GM15510 (cell line): ENCODE measurements around the gene NUP188.

Experiments used
- POLR2A ChIP-seq: IDR thresholded peaks from 3 replicates; pipeline ENCODE4 v1.6.1; 2011; ENCODE audit warnings: borderline replicate concordance; ENCODE audit not compliant: insufficient read length; ENCODE audit errors: extremely low read depth

Gene NUP188

GRCh38 chr9:129038109-129038852 lies 90.8 kb downstream of the NUP188 start:
- no peak for TF ChIP-seq POLR2A

- TF ChIP-seq POLR2A: no peak
Observed at GRCh38 chr9:129040113-129040643, 92.7 kb downstream of the NUP188 start.

DNA sequence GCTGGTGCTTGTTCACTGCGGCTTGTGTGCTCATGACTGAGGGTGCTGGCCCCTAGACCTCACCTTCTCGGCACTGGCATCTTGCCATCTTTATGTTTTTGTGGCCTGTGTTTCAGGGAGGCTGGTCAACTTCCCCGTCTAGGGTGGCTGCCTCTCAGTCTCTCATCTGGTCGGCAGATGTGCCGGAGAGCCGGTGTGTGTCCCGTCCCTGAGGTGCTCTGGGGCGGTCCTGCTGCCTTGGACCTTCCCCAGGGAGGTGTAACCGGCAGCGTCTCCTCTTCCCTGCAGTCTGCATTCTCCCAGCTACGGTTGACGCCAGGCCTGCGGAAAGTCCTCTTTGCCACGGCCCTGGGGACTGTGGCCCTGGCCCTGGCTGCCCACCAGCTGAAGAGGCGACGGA lies 94.5 kb downstream of the NUP188 start:
- no peak for TF ChIP-seq POLR2A

DNA sequence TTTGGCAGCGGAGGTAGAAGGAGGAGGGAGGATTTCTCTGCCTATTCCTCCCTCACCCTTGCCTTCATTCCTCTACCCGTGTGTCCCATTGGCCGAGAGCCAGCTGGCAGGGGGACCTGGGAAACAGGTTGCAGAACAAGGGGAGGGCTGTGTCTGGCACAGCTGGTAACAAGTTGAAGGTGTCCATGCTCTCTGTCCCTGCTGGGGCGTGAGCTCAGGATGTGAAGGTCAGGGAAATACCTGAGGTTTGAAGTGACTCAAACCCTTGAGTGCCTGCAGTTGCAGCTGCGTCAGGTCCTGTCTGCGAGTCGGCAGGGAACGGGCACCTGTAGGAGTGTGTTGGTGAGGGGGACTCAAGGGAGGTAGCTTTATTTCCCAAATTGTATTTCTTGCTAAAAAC lies 105.1 kb downstream of the NUP188 start:
- no peak for TF ChIP-seq POLR2A

DNA sequence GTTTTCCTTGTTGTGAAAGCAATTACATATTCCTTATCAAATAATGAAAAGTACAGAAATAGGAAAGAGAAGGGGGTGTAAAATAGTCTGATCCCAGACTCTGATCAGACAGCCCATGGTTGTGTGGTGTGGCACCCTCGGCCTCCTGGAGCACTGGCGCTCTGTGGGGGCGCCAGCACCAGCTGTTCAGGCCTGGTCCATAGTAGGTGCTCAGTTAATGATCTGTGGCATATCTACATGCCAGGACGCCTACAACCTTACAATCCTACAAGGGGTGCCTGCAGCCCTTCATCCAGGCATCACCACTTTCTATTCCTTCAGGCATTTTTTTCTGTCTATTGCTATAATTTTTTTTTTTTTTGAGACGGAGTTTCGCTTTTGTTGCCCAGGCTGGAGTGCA lies 105.5 kb downstream of the NUP188 start:
- TF ChIP-seq POLR2A: no peak

DNA sequence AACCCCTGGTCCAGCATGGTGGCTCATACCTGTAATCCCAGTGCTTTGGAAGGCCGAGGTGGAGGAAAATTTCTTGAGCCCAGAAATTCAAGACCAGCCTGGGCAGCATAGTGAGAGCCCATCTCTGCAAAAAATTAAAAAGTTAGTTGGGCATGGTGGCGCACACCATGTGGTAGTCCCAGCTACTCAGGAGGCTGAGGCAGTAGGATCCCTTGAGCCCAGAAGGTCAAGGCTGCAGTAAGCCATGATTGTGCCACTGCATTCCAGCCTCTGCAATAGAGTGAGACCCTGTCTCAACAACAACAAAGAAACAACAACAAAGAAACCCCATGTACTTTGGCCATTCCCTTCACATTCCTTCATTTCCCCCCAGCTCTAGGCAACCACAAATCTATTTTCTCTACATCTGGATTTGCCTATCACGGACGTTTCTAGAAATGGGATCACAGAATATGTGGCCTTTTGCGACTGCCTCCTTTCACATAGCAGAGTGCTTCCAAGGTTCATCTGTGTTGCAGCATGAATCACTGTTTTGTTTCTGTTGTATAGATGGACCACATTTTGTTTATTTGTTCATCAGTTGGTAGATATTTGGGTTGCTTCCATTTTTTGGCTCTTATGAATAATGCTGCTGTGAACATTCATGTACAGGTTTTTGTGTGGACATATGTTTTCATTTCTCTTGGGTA lies 106.8 kb downstream of the NUP188 start:
- no peak for TF ChIP-seq POLR2A
